H9 (cell line): ENCODE data around the gene FLOT2. TPM values are rescaled to one million over a fixed set of nuclear protein-coding genes. Genes with fewer than 3 reads are reported as not detected.
A peak's percentile ranks its signal among the peaks of the same experiment; 100 is the strongest.

Experiments used
- DNase-seq: peaks from one replicate; pipeline ENCODE4 v3.0.0-alpha.2; 2017
- H2AFZ ChIP-seq: one replicate; pipeline ENCODE4 v1.6.1; 2013; ENCODE audit warnings: mild to moderate bottlenecking, low read length, control low read depth, moderate library complexity
- H2AK5ac ChIP-seq: 2 replicates; pipeline ENCODE4 v1.6.1; 2013; ENCODE audit warnings: low read length, control low read depth, mixed read lengths; ENCODE audit not compliant: insufficient read length
- H2BK120ac ChIP-seq: one replicate; pipeline ENCODE4 v1.6.1; 2013; ENCODE audit warnings: low read depth, mild to moderate bottlenecking, low read length, control low read depth, inconsistent platforms; ENCODE audit not compliant: poor library complexity, severe bottlenecking
- H2BK12ac ChIP-seq: 2 replicates; pipeline ENCODE4 v1.6.1; 2013; ENCODE audit warnings: low read length, control low read depth, mixed read lengths, low read depth; ENCODE audit not compliant: insufficient read length
- H2BK15ac ChIP-seq: 2 replicates; pipeline ENCODE4 v1.6.1; 2013; ENCODE audit warnings: low read depth, low read length, control low read depth
- H2BK20ac ChIP-seq: one replicate; pipeline ENCODE4 v1.6.1; 2013; ENCODE audit warnings: low read depth, mild to moderate bottlenecking, low read length, control low read depth, inconsistent platforms; ENCODE audit not compliant: poor library complexity, severe bottlenecking
- H2BK5ac ChIP-seq: 2 replicates; pipeline ENCODE4 v1.6.1; 2013; ENCODE audit warnings: low read length, control low read depth, mixed read lengths; ENCODE audit not compliant: insufficient read length
- H3K14ac ChIP-seq: 2 replicates; pipeline ENCODE4 v1.6.1; 2013; ENCODE audit warnings: low read length, control low read depth; ENCODE audit not compliant: insufficient read depth
- H3K18ac ChIP-seq: 2 replicates; pipeline ENCODE4 v1.6.1; 2013; ENCODE audit warnings: low read depth, mild to moderate bottlenecking, mixed read lengths, low read length, control low read depth; ENCODE audit not compliant: insufficient read length
- H3K23ac ChIP-seq: 2 replicates; pipeline ENCODE4 v1.6.1; 2013; ENCODE audit warnings: low read length, control low read depth, mixed read lengths, low read depth; ENCODE audit not compliant: insufficient read length
- H3K23me2 ChIP-seq: 2 replicates; pipeline ENCODE4 v1.6.1; 2013; ENCODE audit warnings: low read depth, mild to moderate bottlenecking, mixed read lengths, low read length, control low read depth; ENCODE audit not compliant: insufficient read length, poor library complexity, severe bottlenecking
- H3K27ac ChIP-seq: 2 replicates; pipeline ENCODE4 v1.5.1; 2013; ENCODE audit warnings: low read length, control low read depth, mixed read lengths, low read depth; ENCODE audit not compliant: insufficient read length
- H3K27me3 ChIP-seq: 2 replicates; pipeline ENCODE4 v1.6.1; 2013; ENCODE audit warnings: low read length, control low read depth, inconsistent platforms; ENCODE audit not compliant: insufficient read depth
- H3K4ac ChIP-seq: 2 replicates; pipeline ENCODE4 v1.6.1; 2013; ENCODE audit warnings: low read depth, mild to moderate bottlenecking, control low read depth, inconsistent platforms, low read length, moderate library complexity
- H3K4me1 ChIP-seq: 2 replicates; pipeline ENCODE4 v1.6.1; 2013; ENCODE audit warnings: low read length, control low read depth, inconsistent platforms; ENCODE audit not compliant: insufficient read depth
- H3K4me2 ChIP-seq: 2 replicates; pipeline ENCODE4 v1.6.1; 2013; ENCODE audit warnings: low read length, control low read depth, mixed read lengths; ENCODE audit not compliant: insufficient read length, insufficient read depth
- H3K56ac ChIP-seq: 2 replicates; pipeline ENCODE4 v1.6.1; 2013; ENCODE audit warnings: low read depth, mild to moderate bottlenecking, mixed read lengths, low read length, control low read depth; ENCODE audit not compliant: insufficient read length
- H3K79me1 ChIP-seq: 2 replicates; pipeline ENCODE4 v1.6.1; 2013; ENCODE audit warnings: low read depth, mild to moderate bottlenecking, moderate library complexity, low read length, control low read depth, inconsistent platforms; ENCODE audit not compliant: insufficient read depth, poor library complexity, severe bottlenecking
- H3K79me2 ChIP-seq: 2 replicates; pipeline ENCODE4 v1.6.1; 2013; ENCODE audit warnings: low read length, control low read depth, inconsistent platforms; ENCODE audit not compliant: insufficient read depth
- H3K9ac ChIP-seq: 2 replicates; pipeline ENCODE4 v1.6.1; 2013; ENCODE audit warnings: low read length, control low read depth, mixed read lengths; ENCODE audit not compliant: insufficient read length; ENCODE audit errors: extremely low read depth
- H3K9me3 ChIP-seq: one replicate; pipeline ENCODE4 v1.6.1; 2013; ENCODE audit warnings: low read depth, low read length, inconsistent platforms; ENCODE audit not compliant: control insufficient read depth
- H3T11ph ChIP-seq: one replicate; pipeline ENCODE4 v1.6.1; 2013; ENCODE audit warnings: mild to moderate bottlenecking, low read length, control low read depth, inconsistent platforms
- H4K20me1 ChIP-seq: one replicate; pipeline ENCODE4 v1.6.1; 2013; ENCODE audit not compliant: control insufficient read depth, insufficient read length, insufficient read depth
- H4K5ac ChIP-seq: 2 replicates; pipeline ENCODE4 v1.6.1; 2013; ENCODE audit warnings: low read depth, mild to moderate bottlenecking, mixed read lengths, low read length, control low read depth; ENCODE audit not compliant: insufficient read length
- H4K8ac ChIP-seq: replicated peaks from 2 replicates; pipeline ENCODE4 v1.6.1; 2013; ENCODE audit warnings: low read length, control low read depth, mixed read lengths, low read depth; ENCODE audit not compliant: insufficient read length
- H4K91ac ChIP-seq: 2 replicates; pipeline ENCODE4 v1.6.1; 2013; ENCODE audit warnings: low read depth, mild to moderate bottlenecking, moderate library complexity, mixed read lengths, low read length, control low read depth; ENCODE audit not compliant: insufficient read length
- H3K27ac Mint-ChIP-seq, 3 experiments: 2 replicates in 2 of 3; 3 replicates in 1 of 3; pipeline ENCODE4 v1.8.0; 2020 to 2021; ENCODE audit warnings: mixed read lengths in 3 of 3, mild to moderate bottlenecking in 1 of 3, moderate library complexity in 1 of 3
- H3K27me3 Mint-ChIP-seq: 2 replicates; pipeline ENCODE4 v1.8.0; 2021; ENCODE audit warnings: low read depth, mild to moderate bottlenecking, moderate library complexity, mixed read lengths
- H3K36me3 Mint-ChIP-seq, 3 experiments: 2 replicates in 2 of 3; 3 replicates in 1 of 3; pipeline ENCODE4 v1.8.0; 2020 to 2021; ENCODE audit warnings: low read depth in 3 of 3, mixed read lengths in 3 of 3; ENCODE audit not compliant: insufficient read depth in 1 of 3
- H3K4me1 Mint-ChIP-seq, 2 experiments: 2 replicates each; pipeline ENCODE4 v1.8.0; 2020; ENCODE audit warnings: mixed read lengths in 2 of 2
- H3K4me3 Mint-ChIP-seq, 2 experiments: 2 replicates in 1 of 2; 3 replicates in 1 of 2; pipeline ENCODE4 v1.8.0; 2020 to 2021; ENCODE audit warnings: mild to moderate bottlenecking in 2 of 2, mixed read lengths in 2 of 2, moderate library complexity in 1 of 2
- H3K9me3 Mint-ChIP-seq, 2 experiments: 2 replicates in 1 of 2; 3 replicates in 1 of 2; pipeline ENCODE4 v1.8.0; 2020; ENCODE audit warnings: mild to moderate bottlenecking in 2 of 2, mixed read lengths in 2 of 2, moderate library complexity in 1 of 2
- WGBS: extraction: QIAGEN DNeasy Blood & Tissue Kit; methylation state at CpG from one replicate; pipeline ENCODE4 v1.1.7; 2013; ENCODE audit warnings: missing lambda C conversion rate, low lambda C conversion rate, mixed read lengths; ENCODE audit not compliant: insufficient read length; ENCODE audit errors: extremely low coverage; 5-methylcytosine and 5-hydroxymethylcytosine counted together
- microRNA-seq: library from miRNA; unstranded; fragments of <30 nt; microRNA quantifications from one replicate; pipeline ENCODE4, GENCODE V29; 2020; ENCODE audit warnings: borderline microRNAs expressed
- total RNA-seq: library from RNA; stranded (reverse); gene quantifications from 2 replicates; pipeline ENCODE4 v1.2.1, GENCODE V29; 2021
- TF ChIP-seq, protein P1 (sequence below): fragments of 200-600 bp; sonication (generic); conservative IDR thresholded peaks from 3 replicates; pipeline ENCODE4 v1.8.0; 2021; ENCODE audit warnings: antibody characterized with exemption, mild to moderate bottlenecking

The FLOT2 gene
- total RNA-seq, 1 experiment from 2014 or later = 173 TPM

DNA sequence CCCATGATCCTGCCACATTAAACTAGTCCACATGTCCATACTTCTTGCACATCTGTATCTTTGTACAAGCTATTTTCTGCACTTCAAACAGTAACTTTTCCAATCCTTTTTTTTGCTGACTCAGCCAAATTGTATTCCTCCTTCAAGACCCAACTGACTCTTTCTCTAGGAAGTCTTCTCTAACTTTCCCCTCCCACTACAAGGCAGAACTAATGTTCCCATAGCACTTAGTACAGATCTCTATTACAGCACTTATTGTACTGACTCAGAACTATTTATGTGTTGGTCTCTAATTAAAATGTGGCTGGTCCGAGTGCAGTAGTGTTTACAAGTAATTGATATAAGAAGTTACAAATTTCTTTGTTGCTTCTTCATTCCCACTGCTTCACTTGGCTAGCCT, 63.1 kb downstream of the FLOT2 start:
- Histone ChIP-seq H2BK15ac (no peak overlapping the region), H4K5ac (no peak overlapping the region), H4K8ac (no peak overlapping the region), H2BK120ac (no peak overlapping the region), H2AFZ (no peak overlapping the region), H3K79me1 (peaks cover 2% of the 10 kb centered on the region), H3K18ac (no peak overlapping the region), H3K27ac (no peak overlapping the region), H2AK5ac (no peak overlapping the region), H2BK20ac (no peak overlapping the region), H3K23me2 (no peaks in the 10 kb centered on the region), H3K9me3 (no peaks in the 10 kb centered on the region), H3K23ac (no peak overlapping the region), H4K20me1 (no peaks in the 10 kb centered on the region), H3K27me3 (no peaks in the 10 kb centered on the region), H3K56ac (no peak overlapping the region), H3K9ac (no peak overlapping the region), H3T11ph (no peak overlapping the region), H3K4me1 (no peaks in the 10 kb centered on the region), H4K91ac (no peak overlapping the region), H3K4me2 (no peak overlapping the region), H3K14ac (no peak overlapping the region), H2BK5ac (no peak overlapping the region), H3K79me2 (peaks cover 8% of the 10 kb centered on the region; the same call in 1 of the 2 replicates), H2BK12ac (no peak overlapping the region), H3K4ac (no peak overlapping the region)
- H3K4me3 Mint-ChIP-seq = no peak overlapping the region
- DNase-seq = no peak
- no CpG with 5 or more reads among the region's 1 CpG for WGBS
- H3K4me1 Mint-ChIP-seq = peaks cover 0 to 2% of the 10 kb centered on the region in 2 experiments; a peak in 1 of 4 replicates
- peaks cover 9 to 23% (median 12%) of the 10 kb centered on the region in 3 experiments for H3K36me3 Mint-ChIP-seq
- H3K27me3 Mint-ChIP-seq = no peaks in the 10 kb centered on the region
- H3K27ac Mint-ChIP-seq = peak overlapping the region in 1 of 3 experiments; percentile 1; a peak in 1 of 7 replicates
- H3K9me3 Mint-ChIP-seq = no peaks in the 10 kb centered on the region
- TF ChIP-seq, protein P1, sequence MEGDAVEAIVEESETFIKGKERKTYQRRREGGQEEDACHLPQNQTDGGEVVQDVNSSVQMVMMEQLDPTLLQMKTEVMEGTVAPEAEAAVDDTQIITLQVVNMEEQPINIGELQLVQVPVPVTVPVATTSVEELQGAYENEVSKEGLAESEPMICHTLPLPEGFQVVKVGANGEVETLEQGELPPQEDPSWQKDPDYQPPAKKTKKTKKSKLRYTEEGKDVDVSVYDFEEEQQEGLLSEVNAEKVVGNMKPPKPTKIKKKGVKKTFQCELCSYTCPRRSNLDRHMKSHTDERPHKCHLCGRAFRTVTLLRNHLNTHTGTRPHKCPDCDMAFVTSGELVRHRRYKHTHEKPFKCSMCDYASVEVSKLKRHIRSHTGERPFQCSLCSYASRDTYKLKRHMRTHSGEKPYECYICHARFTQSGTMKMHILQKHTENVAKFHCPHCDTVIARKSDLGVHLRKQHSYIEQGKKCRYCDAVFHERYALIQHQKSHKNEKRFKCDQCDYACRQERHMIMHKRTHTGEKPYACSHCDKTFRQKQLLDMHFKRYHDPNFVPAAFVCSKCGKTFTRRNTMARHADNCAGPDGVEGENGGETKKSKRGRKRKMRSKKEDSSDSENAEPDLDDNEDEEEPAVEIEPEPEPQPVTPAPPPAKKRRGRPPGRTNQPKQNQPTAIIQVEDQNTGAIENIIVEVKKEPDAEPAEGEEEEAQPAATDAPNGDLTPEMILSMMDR = no peak

Small RNA genes lying within 50 kb of the gene (microRNA-seq; reads per million reads assigned to microRNA genes)
- not detected for gene MIR451B

Other genes starting within 250 kb of the FLOT2 start
- 40.2 TPM in 2 replicates for gene SDF2, start 235.8 kb downstream of the FLOT2 start, total RNA-seq
- 78.5 and 85.8 TPM in 2 replicates for gene SUPT6H, start 235.5 kb downstream of the FLOT2 start, total RNA-seq
- gene PROCA1, start 185.8 kb downstream of the FLOT2 start, total RNA-seq = 14.2 and 15.0 TPM in 2 replicates
- gene RAB34, start 179.9 kb downstream of the FLOT2 start, total RNA-seq = 189 and 190 TPM in 2 replicates
- 2,008 and 2,053 TPM in 2 replicates for gene RPL23A, start 177.7 kb downstream of the FLOT2 start, total RNA-seq
- gene TLCD1, start 171.5 kb downstream of the FLOT2 start, total RNA-seq = 46.4 and 50.7 TPM in 2 replicates
- 16.6 and 18.8 TPM in 2 replicates for gene NEK8, start 168.9 kb downstream of the FLOT2 start, total RNA-seq
- 227 and 237 TPM in 2 replicates for gene TRAF4, start 153.7 kb downstream of the FLOT2 start, total RNA-seq
- gene FAM222B, start 54.9 kb downstream of the FLOT2 start, total RNA-seq = 76.1 and 77.1 TPM in 2 replicates
- 61.7 and 67.8 TPM in 2 replicates for gene ERAL1, start 42.7 kb downstream of the FLOT2 start, total RNA-seq
- gene DHRS13, start 5.3 kb upstream of the FLOT2 start, total RNA-seq = 28.6 and 29.6 TPM in 2 replicates
- gene PHF12, start 53.8 kb upstream of the FLOT2 start, total RNA-seq = 62.1 and 68.5 TPM in 2 replicates
- gene SEZ6, start 108.3 kb upstream of the FLOT2 start, total RNA-seq = 1.8 and 2.8 TPM in 2 replicates
- gene PIPOX, start 145.4 kb upstream of the FLOT2 start, total RNA-seq = 26.8 and 30.1 TPM in 2 replicates